K562 (cell line): ENCODE measurements around the gene CHPF2. TPM values are rescaled to one million over a fixed set of nuclear protein-coding genes. Genes with fewer than 3 reads are reported as not detected.
A peak's percentile ranks its signal among the peaks of the same experiment; 100 is the strongest.

ENCODE experiments used
- CC2D1A ChIP-seq: fragments of 450-650 bp; IDR thresholded peaks from 2 replicates; pipeline ENCODE4 v1.6.1; 2017; ENCODE audit warnings: mild to moderate bottlenecking
- ESRRA ChIP-seq: fragments of 450-650 bp; IDR thresholded peaks from 2 replicates; pipeline ENCODE4 v1.6.1; 2014; ENCODE audit warnings: low read depth, mild to moderate bottlenecking, moderate library complexity, borderline replicate concordance
- FOS ChIP-seq: IDR thresholded peaks from 3 replicates; pipeline ENCODE4 v1.6.1; 2011; ENCODE audit not compliant: insufficient read length; ENCODE audit errors: extremely low read depth
- GTF2A2 ChIP-seq: IDR thresholded peaks from 2 replicates; pipeline ENCODE4 v1.6.1; 2016; ENCODE audit warnings: mild to moderate bottlenecking, missing genetic modification characterization, missing compliant biosample characterization
- HOXB6 ChIP-seq: fragments of 250-450 bp; sonication (Bioruptor Pico); IDR thresholded peaks from 2 replicates; pipeline ENCODE4 v1.5.1; 2022; ENCODE audit warnings: mild to moderate bottlenecking, borderline replicate concordance
- L3MBTL2 ChIP-seq: fragments of 450-650 bp; IDR thresholded peaks from 2 replicates; pipeline ENCODE4 v1.6.1; 2016; ENCODE audit warnings: mild to moderate bottlenecking, moderate library complexity
- MED1 ChIP-seq: sonication (generic); formaldehyde crosslinking; IDR thresholded peaks from 2 replicates; pipeline ENCODE4 v1.8.1; 2023; ENCODE audit warnings: missing genetic modification reagents, borderline replicate concordance
- MEIS2 ChIP-seq: fragments of 450-650 bp; IDR thresholded peaks from 2 replicates; pipeline ENCODE4 v1.6.1; 2014; ENCODE audit warnings: mild to moderate bottlenecking; ENCODE audit not compliant: partially characterized antibody
- NELFE ChIP-seq: IDR thresholded peaks from 2 replicates; pipeline ENCODE4 v1.6.1; 2011; ENCODE audit warnings: mild to moderate bottlenecking; ENCODE audit not compliant: insufficient read depth, insufficient read length
- NR3C1 ChIP-seq: sonication (generic); formaldehyde crosslinking; IDR thresholded peaks from 2 replicates; pipeline ENCODE4 v1.8.1; 2022; ENCODE audit warnings: missing genetic modification reagents
- PCBP1 ChIP-seq: fragments of 200-400 bp; formaldehyde crosslinking; IDR thresholded peaks from 2 replicates; pipeline ENCODE4 v1.6.1; 2018; ENCODE audit warnings: mild to moderate bottlenecking, low read depth, low read length; ENCODE audit not compliant: poor library complexity, severe bottlenecking
- RBFOX2 ChIP-seq: fragments of 200-400 bp; formaldehyde crosslinking; IDR thresholded peaks from 2 replicates; pipeline ENCODE4 v1.6.1; 2017; ENCODE audit warnings: low read depth, mild to moderate bottlenecking, low read length, moderate library complexity
- SIN3A ChIP-seq, 2 experiments: fragments of 150-350 bp in 1 of 2; IDR thresholded peaks; 2 replicates each; pipeline ENCODE4 v1.6.1; 2011 to 2016; ENCODE audit warnings: borderline replicate concordance in 2 of 2, low read depth in 2 of 2, low read length in 2 of 2, mild to moderate bottlenecking in 2 of 2, moderate library complexity in 2 of 2; ENCODE audit not compliant: control insufficient read depth in 1 of 2
- TAF9B ChIP-seq: fragments of 450-650 bp; IDR thresholded peaks from 2 replicates; pipeline ENCODE4 v1.6.1; 2018; ENCODE audit warnings: mild to moderate bottlenecking; ENCODE audit not compliant: partially characterized antibody
- THRAP3 ChIP-seq: fragments of 450-650 bp; IDR thresholded peaks from 2 replicates; pipeline ENCODE4 v1.6.1; 2016; ENCODE audit warnings: mild to moderate bottlenecking, inconsistent platforms, borderline replicate concordance
- U2AF1 ChIP-seq: fragments of 200-400 bp; formaldehyde crosslinking; optimal IDR thresholded peaks from 2 replicates; pipeline ENCODE3; 2017; ENCODE audit warnings: mild to moderate bottlenecking, low read depth, low read length, moderate library complexity
- WHSC1 ChIP-seq: IDR thresholded peaks from one replicate; pipeline ENCODE4 v1.6.1; 2012; ENCODE audit warnings: low read length, control low read depth, inconsistent platforms
- ZC3H11A ChIP-seq: IDR thresholded peaks from 2 replicates; pipeline ENCODE4 v1.6.1; 2012; ENCODE audit warnings: low read depth, low read length, improper control_type of control experiment
- ZEB2 ChIP-seq: fragments of 450-650 bp; IDR thresholded peaks from 2 replicates; pipeline ENCODE4 v1.6.1; 2016
- ZKSCAN8 ChIP-seq: fragments of 200-800 bp; sonication (Bioruptor generic); IDR thresholded peaks from 2 replicates; pipeline ENCODE4 v1.6.1; 2016; ENCODE audit warnings: missing genetic modification characterization, missing compliant biosample characterization
- ZNF146 ChIP-seq: IDR thresholded peaks from one replicate; pipeline ENCODE4 v1.6.1; 2018; ENCODE audit warnings: missing compliant biosample characterization; ENCODE audit not compliant: unreplicated experiment
- ZNF174 ChIP-seq: fragments of 250-450 bp; sonication (Bioruptor Pico); IDR thresholded peaks from 2 replicates; pipeline ENCODE4 v1.4.0; 2020; ENCODE audit warnings: mild to moderate bottlenecking
- ZNF197 ChIP-seq: fragments of 200-800 bp; sonication (Bioruptor generic); IDR thresholded peaks from 2 replicates; pipeline ENCODE4 v1.6.1; 2016; ENCODE audit warnings: low read depth, missing genetic modification characterization, missing compliant biosample characterization
- ZNF23 ChIP-seq: fragments of 250-450 bp; sonication (Bioruptor Pico); IDR thresholded peaks from 2 replicates; pipeline ENCODE4 v1.4.0; 2020; ENCODE audit warnings: mild to moderate bottlenecking
- ZNF253 ChIP-seq: fragments of 250-450 bp; sonication (Bioruptor Pico); conservative IDR thresholded peaks from 2 replicates; pipeline ENCODE4 v1.6.1; 2021; ENCODE audit warnings: mild to moderate bottlenecking
- ZSCAN32 ChIP-seq: fragments of 450-650 bp; formaldehyde crosslinking; IDR thresholded peaks from 2 replicates; pipeline ENCODE4 v1.4.0; 2020; ENCODE audit warnings: mild to moderate bottlenecking, moderate library complexity
- polyA plus RNA-seq, 8 experiments: library from polyadenylated mRNA; depleted of rRNA in 4 of 8; stranded (reverse) in 5 of 8; unstranded in 3 of 8; fragments of >200 nt; fragmentation: Nextera tagmentation in 2 of 8; fragmentation: Illumina TruSeq in 1 of 8; extraction: Ambion mirVana in 2 of 8; extraction: Trizol in 1 of 8; gene quantifications; 2 replicates each; pipeline versions ENCODE4 v1.2.1 to v1.2.3, GENCODE V29; 2011 to 2014; ENCODE audit warnings: inconsistent platforms in 1 of 8, missing spikeins in 1 of 8
- total RNA-seq, 7 experiments: library from RNA; depleted of rRNA in 6 of 7; stranded (reverse); fragments of >200 nt in 6 of 7; fragmentation: Illumina TruSeq in 2 of 7; extraction: Trizol in 2 of 7; gene quantifications; 2 replicates each; pipeline versions ENCODE4 v1.2.1 to v1.2.3, GENCODE V29; 2011 to 2021; ENCODE audit warnings: low replicate concordance in 1 of 7
- TF ChIP-seq, protein P1 (sequence below): fragments of 200-800 bp; sonication (Bioruptor generic); IDR thresholded peaks from 2 replicates; pipeline ENCODE4 v1.6.1; 2017; ENCODE audit warnings: missing genetic modification characterization, missing compliant biosample characterization
- TF ChIP-seq, protein P2 (sequence below): fragments of 250-450 bp; sonication (Bioruptor Pico); IDR thresholded peaks from 2 replicates; pipeline ENCODE4 v1.5.0; 2022; ENCODE audit warnings: mild to moderate bottlenecking

CHPF2 gene
- total and polyA plus RNA-seq, 9 of the 15 experiments (the other 6 are each of a cell fraction or from before 2014, with no cell fraction given): 0.08 to 32.8 (median 10.5) TPM

DNA sequence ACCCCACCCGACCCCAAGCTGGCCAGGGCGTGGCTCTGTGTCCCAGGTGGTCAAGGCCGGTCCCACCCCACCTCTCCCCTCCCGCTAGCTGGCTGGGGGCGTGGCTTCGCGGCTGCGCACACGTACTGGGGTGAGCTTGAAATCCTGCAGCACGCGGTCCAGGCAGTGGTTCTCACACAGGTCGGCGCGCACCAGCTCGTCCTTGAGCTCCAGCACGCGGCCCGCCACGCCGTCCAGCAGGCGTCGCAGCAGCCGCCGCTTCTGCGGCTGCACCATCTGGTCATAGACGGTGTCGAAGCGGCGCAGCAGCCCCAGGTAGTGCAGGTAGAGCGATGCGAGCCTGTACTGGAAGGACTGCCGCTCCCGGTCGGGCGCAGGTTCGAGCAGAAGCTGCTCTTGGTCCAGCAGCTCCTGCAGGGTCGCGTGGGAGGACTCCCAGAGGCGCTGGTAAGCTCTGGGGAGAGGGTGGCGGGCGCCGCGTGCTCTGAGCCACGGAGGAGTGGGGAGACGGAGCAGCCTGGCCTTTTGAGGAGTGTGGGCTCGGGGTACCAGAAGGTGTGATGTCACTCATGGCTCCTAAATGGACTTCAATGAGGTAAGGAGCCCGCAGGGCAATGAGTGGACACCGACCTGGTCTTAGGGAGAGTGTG, 27.8 kb upstream of the CHPF2 start (continued):
- TF ChIP-seq RBFOX2 (no peak), ZSCAN32 (CRISPR knock-in tag) (no peak), PCBP1 (peak; percentile 24), THRAP3 (no peak), NELFE (no peak), SIN3A (IDR thresholded peaks at IDR 0.05; ENCODE audit: borderline replicate concordance in 2 of 2, control insufficient read depth in 1 of 2, low read depth in 2 of 2, low read length in 2 of 2) (no peak), ZKSCAN8 (CRISPR knock-in tag) (no peak), ZEB2 (no peak), WHSC1 (no peak), ZNF197 (CRISPR knock-in tag) (no peak), ESRRA (no peak), GTF2A2 (tag) (no peak), HOXB6 (no peak), MED1 (CRISPR knock-in tag) (no peak), ZC3H11A (no peak), TAF9B (no peak), MEIS2 (no peak), ZNF23 (CRISPR knock-in tag) (no peak), CC2D1A (peak; percentile 77; the same call in 1 of the 2 replicates), ZNF253 (no peak), L3MBTL2 (peak; percentile 90), FOS (no peak), ZNF174 (no peak), NR3C1 (peak; percentile 65; the same call in 1 of the 2 replicates), ZNF146 (no peak), U2AF1 (peak; percentile 31)
- TF ChIP-seq, protein P1, sequence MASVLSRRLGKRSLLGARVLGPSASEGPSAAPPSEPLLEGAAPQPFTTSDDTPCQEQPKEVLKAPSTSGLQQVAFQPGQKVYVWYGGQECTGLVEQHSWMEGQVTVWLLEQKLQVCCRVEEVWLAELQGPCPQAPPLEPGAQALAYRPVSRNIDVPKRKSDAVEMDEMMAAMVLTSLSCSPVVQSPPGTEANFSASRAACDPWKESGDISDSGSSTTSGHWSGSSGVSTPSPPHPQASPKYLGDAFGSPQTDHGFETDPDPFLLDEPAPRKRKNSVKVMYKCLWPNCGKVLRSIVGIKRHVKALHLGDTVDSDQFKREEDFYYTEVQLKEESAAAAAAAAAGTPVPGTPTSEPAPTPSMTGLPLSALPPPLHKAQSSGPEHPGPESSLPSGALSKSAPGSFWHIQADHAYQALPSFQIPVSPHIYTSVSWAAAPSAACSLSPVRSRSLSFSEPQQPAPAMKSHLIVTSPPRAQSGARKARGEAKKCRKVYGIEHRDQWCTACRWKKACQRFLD (CRISPR knock-in tag): 0 out of 2 replicates have a peak, but pooled peaks have one; percentile 25
- TF ChIP-seq, protein P2, sequence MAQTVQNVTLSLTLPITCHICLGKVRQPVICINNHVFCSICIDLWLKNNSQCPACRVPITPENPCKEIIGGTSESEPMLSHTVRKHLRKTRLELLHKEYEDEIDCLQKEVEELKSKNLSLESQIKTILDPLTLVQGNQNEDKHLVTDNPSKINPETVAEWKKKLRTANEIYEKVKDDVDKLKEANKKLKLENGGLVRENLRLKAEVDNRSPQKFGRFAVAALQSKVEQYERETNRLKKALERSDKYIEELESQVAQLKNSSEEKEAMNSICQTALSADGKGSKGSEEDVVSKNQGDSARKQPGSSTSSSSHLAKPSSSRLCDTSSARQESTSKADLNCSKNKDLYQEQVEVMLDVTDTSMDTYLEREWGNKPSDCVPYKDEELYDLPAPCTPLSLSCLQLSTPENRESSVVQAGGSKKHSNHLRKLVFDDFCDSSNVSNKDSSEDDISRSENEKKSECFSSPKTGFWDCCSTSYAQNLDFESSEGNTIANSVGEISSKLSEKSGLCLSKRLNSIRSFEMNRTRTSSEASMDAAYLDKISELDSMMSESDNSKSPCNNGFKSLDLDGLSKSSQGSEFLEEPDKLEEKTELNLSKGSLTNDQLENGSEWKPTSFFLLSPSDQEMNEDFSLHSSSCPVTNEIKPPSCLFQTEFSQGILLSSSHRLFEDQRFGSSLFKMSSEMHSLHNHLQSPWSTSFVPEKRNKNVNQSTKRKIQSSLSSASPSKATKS: no peak
